Small intestine (tissue), 7 donors: ENCODE results near the gene GRM8. TPM values are rescaled to one million over a fixed set of nuclear protein-coding genes. Genes with fewer than 3 reads are reported as not detected.

Experiments
- DNase-seq, 2 donors: peaks; one replicate each; pipeline versions ENCODE4 v3.0.0 to v3.0.0-alpha.2; 2013
- FAIRE-seq: peaks from 2 replicates; lab custom pipeline; 2012; peaks lifted over from hg19 to GRCh38; lab: Jason Lieb, UNC
- H3K27ac ChIP-seq, 3 donors: one replicate each; pipeline ENCODE4 v1.5.1; 2013; ENCODE audit warnings: low read length in 2 of 3, mild to moderate bottlenecking in 2 of 3, control low read depth in 1 of 3, inconsistent platforms in 1 of 3, low read depth in 1 of 3, moderate library complexity in 1 of 3
- H3K27me3 ChIP-seq, 3 donors: one replicate each; pipeline ENCODE4 v1.6.1; 2013; ENCODE audit warnings: low read length in 3 of 3, inconsistent platforms in 1 of 3; ENCODE audit not compliant: control insufficient read depth in 3 of 3, insufficient read depth in 3 of 3
- H3K36me3 ChIP-seq, 3 donors: one replicate each; pipeline ENCODE4 v1.6.1; 2013; ENCODE audit warnings: low read length in 3 of 3, inconsistent platforms in 1 of 3, low read depth in 1 of 3, mild to moderate bottlenecking in 1 of 3, moderate library complexity in 1 of 3; ENCODE audit not compliant: control insufficient read depth in 3 of 3, insufficient read depth in 2 of 3
- H3K4me1 ChIP-seq, 3 donors: one replicate each; pipeline ENCODE4 v1.6.1; 2013; ENCODE audit warnings: low read length in 2 of 3, inconsistent platforms in 1 of 3, low read depth in 1 of 3, mild to moderate bottlenecking in 1 of 3, moderate library complexity in 1 of 3; ENCODE audit not compliant: control insufficient read depth in 3 of 3, insufficient read depth in 2 of 3
- H3K4me3 ChIP-seq, 3 donors: one replicate each; pipeline ENCODE4 v1.5.1; 2013; ENCODE audit warnings: low read length in 3 of 3, control low read depth in 1 of 3, inconsistent platforms in 1 of 3, low read depth in 1 of 3, mild to moderate bottlenecking in 1 of 3, moderate library complexity in 1 of 3
- H3K9me3 ChIP-seq, 2 donors: one replicate each; pipeline ENCODE4 v1.6.1; 2013; ENCODE audit warnings: low read depth in 1 of 2, low read length in 1 of 2; ENCODE audit not compliant: control insufficient read depth in 2 of 2, insufficient read depth in 1 of 2
- WGBS, 3 donors: extraction: QIAGEN DNeasy Blood & Tissue Kit; methylation state at CpG; one replicate each; pipeline ENCODE4 v1.1.7; 2013; 5-methylcytosine and 5-hydroxymethylcytosine counted together
- polyA plus RNA-seq, 4 donors: library from polyadenylated mRNA; stranded (reverse) in 3 of 4; unstranded in 1 of 4; fragments of 200-250 nt in 3 of 4; fragments of 120-200 nt in 1 of 4; gene quantifications; one replicate each; pipeline versions ENCODE4 v1.2.1 to v1.2.3, GENCODE V29; 2013
- donor health status: healthy with polysubstance abuse.
- donor health status: control.
- donor health status: control.
- donor health status: Bipolar disorder and iron deficiency.
- donor health status: healthy.

GRM8 gene
- polyA plus RNA-seq, 4 donors = 0.07 to 0.12 TPM; not detected in 2

- H3K36me3 ChIP-seq = no peaks in the 10 kb centered on the region
- H3K9me3 ChIP-seq = no peaks in the 10 kb centered on the region
- DNase-seq = no peak
- no peaks in the 10 kb centered on the region for H3K27me3 ChIP-seq
- no peak for FAIRE-seq
- H3K4me3 ChIP-seq = no peak overlapping the region
- no peak overlapping the region for H3K27ac ChIP-seq
- WGBS, 3 donors = 57 to 72% (median 71%) methylated on average over 2 of the region's 2 CpGs
- H3K4me1 ChIP-seq = no peaks in the 10 kb centered on the region
Observed at GRCh38 chr7:126460664-126461063, 792.1 kb downstream of the GRM8 start.

GRCh38 chr7:126453104-126453503 is 799.6 kb downstream of the GRM8 start:
- Histone ChIP-seq H3K27me3 (no peaks in the 10 kb centered on the region), H3K4me3 (no peak overlapping the region), H3K9me3 (peaks cover 0 to 1% of the 10 kb centered on the region in 2 donors), H3K36me3 (no peaks in the 10 kb centered on the region), H3K4me1 (no peaks in the 10 kb centered on the region), H3K27ac (no peak overlapping the region)
- DNase-seq (no peak), FAIRE-seq (no peak)
- 62 to 77% (median 71%) methylated on average over 3 of the region's 3 CpGs for WGBS, 3 donors

GRCh38 chr7:126450269-126450671 is 802.5 kb downstream of the GRM8 start:
- FAIRE-seq (no peak), DNase-seq (peak in 1 of 2 donors; percentile 12)
- peaks cover 0 to 1% of the 10 kb centered on the region in 2 donors for H3K9me3 ChIP-seq
- no peak overlapping the region for H3K4me3 ChIP-seq
- 21 to 33% (median 30%) methylated on average over 4 of the region's 4 CpGs for WGBS, 3 donors
- no peaks in the 10 kb centered on the region for H3K27me3 ChIP-seq
- no peaks in the 10 kb centered on the region for H3K4me1 ChIP-seq
- no peaks in the 10 kb centered on the region for H3K36me3 ChIP-seq
- no peak overlapping the region for H3K27ac ChIP-seq

- H3K9me3 ChIP-seq = peaks cover 0 to 1% of the 10 kb centered on the region in 2 donors
- DNase-seq (peak in 1 of 2 donors; percentile 9), FAIRE-seq (no peak)
- no peak overlapping the region for H3K27ac ChIP-seq
- 63 to 67% (median 63%) methylated on average over 3 of the region's 3 CpGs for WGBS, 3 donors
- H3K27me3 ChIP-seq = no peaks in the 10 kb centered on the region
- no peak overlapping the region for H3K4me3 ChIP-seq
- H3K36me3 ChIP-seq = no peaks in the 10 kb centered on the region
- H3K4me1 ChIP-seq = no peaks in the 10 kb centered on the region
Observed at GRCh38 chr7:126449611-126450268, 803.0 kb downstream of the GRM8 start.

- no peak overlapping the region for H3K4me3 ChIP-seq
- H3K27me3 ChIP-seq = no peaks in the 10 kb centered on the region
- no peaks in the 10 kb centered on the region for H3K36me3 ChIP-seq
- FAIRE-seq = no peak
- no peaks in the 10 kb centered on the region for H3K4me1 ChIP-seq
- 33 to 42% (median 36%) methylated on average over 2 of the region's 2 CpGs for WGBS, 3 donors
- DNase-seq = no peak
- H3K27ac ChIP-seq = no peak overlapping the region
- H3K9me3 ChIP-seq = peaks cover 0 to 1% of the 10 kb centered on the region in 2 donors
Observed at GRCh38 chr7:126447984-126448383, 804.8 kb downstream of the GRM8 start.

GRCh38 chr7:126445991-126446390 is 806.8 kb downstream of the GRM8 start:
- Histone ChIP-seq H3K4me1 (no peaks in the 10 kb centered on the region), H3K27me3 (no peaks in the 10 kb centered on the region), H3K36me3 (no peaks in the 10 kb centered on the region), H3K9me3 (peaks cover 0 to 1% of the 10 kb centered on the region in 2 donors), H3K27ac (no peak overlapping the region), H3K4me3 (no peak overlapping the region)
- FAIRE-seq = no peak
- no peak for DNase-seq
- WGBS, 3 donors = 81 to 87% (median 82%) methylated on average over 6 of the region's 6 CpGs

GRCh38 chr7:126443951-126444350 is 808.8 kb downstream of the GRM8 start:
- DNase-seq (peak in 1 of 2 donors; percentile 21), FAIRE-seq (no peak)
- 92 to 95% (median 93%) methylated on average over 1 of the region's 1 CpG for WGBS, 3 donors
- Histone ChIP-seq H3K4me3 (no peak overlapping the region), H3K27ac (no peak overlapping the region), H3K9me3 (no peaks in the 10 kb centered on the region), H3K27me3 (no peaks in the 10 kb centered on the region), H3K36me3 (no peaks in the 10 kb centered on the region), H3K4me1 (no peaks in the 10 kb centered on the region)

- no peak for FAIRE-seq
- Histone ChIP-seq H3K9me3 (no peaks in the 10 kb centered on the region), H3K36me3 (no peaks in the 10 kb centered on the region), H3K4me1 (no peaks in the 10 kb centered on the region), H3K27me3 (no peaks in the 10 kb centered on the region), H3K4me3 (no peak overlapping the region), H3K27ac (no peak overlapping the region)
- WGBS, 3 donors = 65 to 77% (median 68%) methylated on average over 3 of the region's 3 CpGs
- DNase-seq = no peak
Observed at GRCh38 chr7:126442908-126443307, 809.8 kb downstream of the GRM8 start.

GRCh38 chr7:126441745-126442144 is 811.0 kb downstream of the GRM8 start:
- Histone ChIP-seq H3K36me3 (no peaks in the 10 kb centered on the region), H3K9me3 (no peaks in the 10 kb centered on the region), H3K4me1 (no peaks in the 10 kb centered on the region), H3K4me3 (no peak overlapping the region), H3K27ac (no peak overlapping the region), H3K27me3 (no peaks in the 10 kb centered on the region)
- peak in 1 of 2 donors; percentile 24 for DNase-seq
- no peak for FAIRE-seq
- WGBS, 3 donors = 20 to 55% (median 36%) methylated on average over 2 of the region's 2 CpGs
